Measurements from ENCODE around the gene RAD54L. TPM values are rescaled to one million over a fixed set of nuclear protein-coding genes. Genes with fewer than 3 reads are reported as not detected.
"Not testable (repeated sequence)": the region's sequence is repeated elsewhere in the genome, so short reads cannot be mapped to it uniquely, and the experiment has no call there.

RAD54L gene
- total RNA-seq, 2 donors from 2014 or later = 0.60 to 0.67 TPM

DNA sequence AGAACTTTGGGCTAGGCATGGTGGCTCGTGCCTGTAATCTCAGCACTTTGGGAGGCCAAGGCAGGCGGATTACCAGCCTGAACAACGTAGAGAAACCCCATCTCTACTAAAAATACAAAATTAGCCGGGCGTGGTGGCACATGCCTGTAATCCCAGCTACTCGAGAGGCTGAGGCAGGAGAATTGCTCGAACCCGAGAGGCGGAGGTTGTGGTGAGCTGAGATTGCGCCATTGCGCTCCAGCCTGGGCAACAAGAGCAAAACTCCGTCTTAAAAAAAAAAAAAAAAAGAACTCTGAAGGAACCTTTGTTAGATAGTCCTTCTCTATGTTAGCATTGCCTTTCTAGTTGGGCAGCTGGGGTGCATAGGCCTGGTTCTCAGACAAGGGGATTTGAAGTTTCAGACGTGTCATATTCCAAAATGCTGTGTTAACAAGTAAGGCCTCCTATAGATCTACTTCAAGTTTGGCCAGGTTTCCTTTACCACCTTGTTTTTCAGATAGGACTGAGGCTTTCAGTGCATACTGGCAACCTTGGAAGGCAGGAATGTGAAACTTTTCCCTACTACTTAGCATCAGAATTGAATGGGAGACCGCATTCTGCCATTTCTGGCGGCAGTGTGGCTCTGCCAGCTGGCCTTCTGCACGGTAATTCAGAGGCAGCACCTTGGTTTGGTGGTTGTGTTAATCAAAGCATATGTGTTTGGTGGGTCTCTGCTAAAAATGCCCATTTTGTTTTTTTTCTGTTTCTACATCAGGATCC is 62.0 kb downstream of the RAD54L start:
- DNase-seq (ENCODE audit: low spot score) = no peak
- intact Hi-C loops (cut with DNase I) = no loop called here

DNA sequence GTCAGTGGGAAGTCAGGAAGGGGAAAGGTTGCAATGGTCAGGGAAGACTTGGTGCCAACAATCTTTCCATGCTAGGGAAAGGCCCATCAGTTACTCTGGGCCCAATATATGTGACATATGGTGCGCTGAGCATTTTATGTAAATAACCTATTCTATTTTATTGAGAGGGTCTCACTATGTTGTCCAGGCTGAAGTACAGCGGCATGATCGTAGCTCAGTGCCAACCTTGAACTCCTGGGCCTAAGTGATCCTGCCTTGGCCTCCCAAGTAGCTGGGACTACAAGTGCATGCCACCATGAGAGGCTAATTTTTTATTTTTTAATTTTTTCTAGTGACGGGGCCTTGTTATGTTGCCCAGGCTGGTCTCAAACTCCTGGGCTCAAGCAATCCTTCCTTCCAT is 62.8 kb downstream of the RAD54L start:
- no peak for DNase-seq (ENCODE audit: low spot score)
- intact Hi-C loops (cut with DNase I) = no loop called here

DNA sequence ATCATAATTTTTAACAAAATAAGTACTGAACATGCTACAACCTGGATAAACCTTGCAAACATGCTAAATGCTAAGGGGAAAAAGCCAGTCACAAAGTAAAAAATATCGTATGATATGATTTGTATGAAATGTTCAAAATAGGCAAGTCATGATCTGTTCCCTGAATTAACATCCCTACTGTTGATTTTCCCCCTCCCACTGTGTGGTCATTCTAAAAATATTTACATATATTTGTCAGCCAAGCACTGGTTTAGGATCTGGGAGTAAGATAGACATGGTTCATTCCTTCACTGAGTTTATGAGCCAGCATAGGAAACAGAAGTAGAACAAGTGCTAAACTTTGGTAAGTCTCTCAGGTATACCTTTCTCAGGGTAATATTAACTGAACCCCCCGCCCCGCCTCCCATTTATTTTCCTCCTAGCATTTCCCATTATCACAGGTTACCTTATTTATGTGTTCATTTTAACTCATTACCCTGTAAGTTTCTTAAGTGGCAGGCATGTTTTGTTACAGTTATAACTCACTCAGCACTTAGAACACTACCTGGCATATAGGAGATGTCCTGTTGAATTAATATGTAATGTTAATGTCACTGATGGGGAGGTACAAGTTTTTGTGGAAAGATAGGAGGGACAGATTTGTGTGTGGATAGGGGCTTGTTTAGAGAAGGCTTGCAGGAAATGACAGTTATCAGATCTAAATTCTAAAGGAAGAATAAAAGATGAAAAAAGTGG is 68.3 kb downstream of the RAD54L start:
- no peak for DNase-seq (ENCODE audit: low spot score)
- intact Hi-C loops (cut with DNase I) = no loop called here

DNA sequence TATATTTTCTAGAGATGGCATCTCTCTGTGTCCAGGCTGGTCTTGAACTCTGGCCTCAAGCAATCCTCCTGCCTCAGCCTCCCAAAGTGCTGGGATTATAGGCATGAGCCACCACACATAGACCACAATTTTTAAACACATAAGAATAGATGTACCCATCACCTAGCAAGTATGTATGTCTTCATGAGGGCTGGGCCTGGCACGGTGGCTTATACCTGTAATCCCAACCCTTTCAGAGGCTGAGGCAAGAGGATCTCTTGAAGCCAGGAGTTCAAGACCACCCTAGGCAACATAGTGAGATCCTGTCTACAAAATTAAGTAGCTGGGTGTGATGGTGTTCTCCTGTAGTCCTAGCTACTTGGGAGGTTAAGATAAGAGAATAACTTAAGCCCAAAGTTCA is 69.8 kb downstream of the RAD54L start:
- no peak for DNase-seq (ENCODE audit: low spot score)
- intact Hi-C loops (cut with DNase I) = no loop called here

DNA sequence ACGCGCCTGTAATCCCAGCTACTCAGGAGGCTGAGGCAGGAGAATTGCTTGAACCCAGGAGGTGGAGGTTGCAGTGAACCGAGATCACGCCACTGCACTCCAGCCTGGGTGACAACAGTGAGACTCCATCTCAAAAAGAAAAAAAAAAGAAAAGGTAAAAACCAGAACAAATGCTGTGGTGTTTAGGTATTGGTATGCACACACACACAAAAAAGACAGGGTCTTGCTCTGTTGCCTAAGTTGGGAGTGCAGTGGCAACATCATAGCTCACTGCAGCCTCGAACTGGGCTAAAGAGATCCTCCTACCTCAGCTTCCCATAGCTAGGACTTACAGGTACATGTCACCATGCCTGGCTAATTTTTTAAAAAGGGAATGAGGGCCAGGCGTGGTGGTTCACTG is 71.7 kb downstream of the RAD54L start:
- intact Hi-C loops (cut with DNase I); DNase-seq (ENCODE audit: low spot score): not testable (repeated sequence)

DNA sequence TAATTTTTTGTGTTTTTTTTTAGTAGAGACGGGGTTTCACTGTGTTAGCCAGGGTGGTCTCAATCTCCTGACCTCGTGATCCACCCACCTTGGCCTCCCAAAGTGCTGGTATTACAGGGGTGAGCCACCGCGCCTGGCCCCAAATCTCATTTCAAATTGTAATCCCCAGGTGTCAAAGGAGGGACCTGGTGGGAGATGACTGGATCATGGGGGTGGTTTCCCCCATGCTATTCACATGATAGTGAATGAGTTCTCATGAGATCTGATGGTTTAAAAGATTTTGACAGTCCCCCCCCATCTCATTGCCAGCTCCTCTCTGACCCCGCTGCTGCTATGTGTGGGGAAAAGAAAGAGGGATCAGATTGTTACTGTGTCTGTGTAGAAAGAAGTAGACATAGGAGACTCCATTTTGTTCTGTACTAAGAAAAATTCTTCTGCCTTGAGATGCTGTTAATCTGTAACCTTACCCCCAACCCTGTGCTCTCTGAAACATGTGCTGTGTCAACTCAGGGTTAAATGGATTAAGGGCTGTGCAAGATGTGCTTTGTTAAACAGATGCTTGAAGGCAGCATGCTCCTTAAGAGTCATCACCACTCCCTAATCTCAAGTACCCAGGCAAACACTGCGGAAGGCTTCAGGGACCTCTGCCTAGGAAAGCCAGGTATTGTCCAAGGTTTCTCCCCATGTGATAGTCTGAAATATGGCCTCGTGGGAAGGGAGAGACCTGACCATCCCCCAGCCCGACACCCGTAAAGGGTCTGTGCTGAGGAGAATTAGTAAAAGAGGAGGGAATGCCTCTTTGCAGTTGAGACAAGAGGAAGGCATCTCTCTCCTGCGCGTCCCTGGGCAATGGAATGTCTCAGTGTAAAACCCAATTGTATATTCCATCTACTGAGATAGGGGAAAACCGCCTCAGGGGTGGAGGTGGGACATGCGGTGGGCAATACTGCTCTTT is 72.7 kb downstream of the RAD54L start:
- intact Hi-C loops (cut with DNase I); DNase-seq (ENCODE audit: low spot score): not testable (repeated sequence)

DNA sequence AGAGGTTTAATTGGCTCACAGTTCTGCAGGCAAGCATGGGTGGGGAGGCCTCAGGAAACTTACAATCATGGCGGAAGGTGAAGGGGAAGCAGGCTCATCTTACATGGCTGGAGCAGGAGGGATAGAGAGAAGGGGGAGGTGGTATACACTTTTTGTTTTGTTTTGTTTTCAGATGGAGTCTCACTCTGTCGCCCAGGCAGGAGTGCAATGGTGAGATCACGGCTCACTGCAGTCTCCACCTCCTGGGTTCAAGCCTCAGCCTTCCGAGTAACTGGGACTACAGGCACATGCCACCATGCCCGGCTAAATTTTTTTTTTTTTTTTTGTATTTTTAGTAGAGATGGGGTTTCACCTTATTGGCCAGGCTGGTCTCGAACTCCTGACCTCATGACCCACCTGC is 74.6 kb downstream of the RAD54L start:
- DNase-seq (ENCODE audit: low spot score); intact Hi-C loops (cut with DNase I): not testable (repeated sequence)

DNA sequence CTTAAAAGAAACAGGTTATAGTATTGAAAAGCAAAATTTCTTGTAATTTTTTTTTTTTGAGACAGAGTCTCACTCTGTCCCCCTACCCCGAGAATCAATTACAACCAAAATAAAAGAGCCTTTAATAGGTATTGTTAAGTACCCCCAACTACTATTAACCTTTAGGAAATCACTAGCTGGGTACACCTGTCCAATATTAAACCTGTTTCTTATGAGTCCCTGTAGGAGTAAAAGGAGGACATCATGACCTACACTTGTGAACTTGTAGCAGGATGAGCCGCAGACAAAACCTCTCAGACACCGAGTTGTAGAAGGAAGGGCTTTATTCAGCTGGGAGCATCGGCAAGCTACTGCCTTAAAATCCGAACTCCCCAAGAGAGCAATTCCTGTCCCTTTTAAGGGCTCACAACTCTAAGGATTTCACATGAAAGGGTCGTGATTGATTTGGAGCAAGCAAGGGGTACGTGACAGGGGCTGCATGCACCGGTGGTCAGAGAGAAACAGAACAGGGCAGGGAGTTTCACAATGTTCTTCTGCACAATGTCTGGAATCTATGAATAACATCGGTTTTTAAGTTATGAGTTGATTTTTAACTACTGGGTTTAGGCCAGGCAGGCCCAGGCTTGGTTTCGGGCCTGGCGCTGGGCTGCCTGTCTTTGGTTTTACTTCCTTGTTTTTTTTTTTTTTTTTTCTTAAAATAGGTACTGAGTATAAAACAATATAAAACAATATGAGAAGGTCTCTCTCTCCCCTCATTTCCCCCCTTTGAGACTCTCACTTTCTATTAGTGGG is 77.9 kb downstream of the RAD54L start:
- intact Hi-C loops (cut with DNase I); DNase-seq (ENCODE audit: low spot score): not testable (repeated sequence)

Other genes starting within 250 kb of the RAD54L start
- gene PIK3R3, start 115.1 kb upstream of the RAD54L start, total RNA-seq = 10 to 100 TPM; 26.0 to 39.7 TPM
- 1 to 10 TPM; 1.3 to 1.6 TPM for gene TSPAN1, start 72.7 kb upstream of the RAD54L start, total RNA-seq
- not detected for gene P3R3URF, start 71.3 kb upstream of the RAD54L start, total RNA-seq
- 10 to 100 TPM; 37.8 to 49.7 TPM for gene POMGNT1, start 49.3 kb upstream of the RAD54L start, total RNA-seq
- gene LURAP1, start 44.4 kb upstream of the RAD54L start, total RNA-seq = 1 to 10 TPM; 6.7 to 8.3 TPM
- 10 to 100 TPM; 40.7 to 45.3 TPM for gene LRRC41, start 55.9 kb downstream of the RAD54L start, total RNA-seq
- 100 to 1,000 TPM; 127 to 149 TPM for gene UQCRH, start 55.9 kb downstream of the RAD54L start, total RNA-seq
- gene NSUN4, start 93.0 kb downstream of the RAD54L start, total RNA-seq = 10 to 100 TPM; 17.3 to 18.9 TPM
- 1 to 10 TPM; 2.2 to 2.4 TPM for gene FAAH, start 146.6 kb downstream of the RAD54L start, total RNA-seq
- not detected for gene DMBX1, start 242.1 kb downstream of the RAD54L start, total RNA-seq

All from posterior vena cava (tissue), 2 donors.